K562 (cell line): ENCODE results near the gene GIMAP8. TPM values are rescaled to one million over a fixed set of nuclear protein-coding genes. Genes with fewer than 3 reads are reported as not detected.

Source experiments
- ARID2 ChIP-seq: fragments of 450-650 bp; IDR thresholded peaks from 2 replicates; pipeline ENCODE4 v1.6.1; 2017; ENCODE audit warnings: antibody characterized with exemption, mild to moderate bottlenecking
- CEBPG ChIP-seq, 3 experiments: fragments of 200-800 bp in 1 of 3; sonication (Bioruptor generic) in 1 of 3; sonication (generic) in 1 of 3; formaldehyde crosslinking in 1 of 3; IDR thresholded peaks in 2 of 3; conservative IDR thresholded peaks in 1 of 3; 2 replicates each; pipeline versions ENCODE4 v1.6.1 to v1.8.0; 2016 to 2022; ENCODE audit warnings: missing compliant biosample characterization in 2 of 3, missing genetic modification characterization in 2 of 3, mild to moderate bottlenecking in 1 of 3, missing genetic modification reagents in 1 of 3
- CTCF ChIP-seq, 3 experiments: IDR thresholded peaks in 2 of 3; conservative IDR thresholded peaks in 1 of 3; 2 replicates each; pipeline ENCODE4 v1.5.1; 2011 to 2012; ENCODE audit warnings: low read length in 3 of 3, mild to moderate bottlenecking in 3 of 3, control low read depth in 2 of 3, improper control_type of control experiment in 1 of 3, inconsistent platforms in 1 of 3, low read depth in 1 of 3, mixed read lengths in 1 of 3, moderate library complexity in 1 of 3; ENCODE audit not compliant: insufficient read depth in 2 of 3
- DEAF1 ChIP-seq: fragments of 450-650 bp; formaldehyde crosslinking; IDR thresholded peaks from 2 replicates; pipeline ENCODE4 v1.4.0; 2020; ENCODE audit warnings: mild to moderate bottlenecking, moderate library complexity
- EHMT2 ChIP-seq: fragments of 450-650 bp; IDR thresholded peaks from 2 replicates; pipeline ENCODE4 v1.6.1; 2018; ENCODE audit warnings: antibody characterized with exemption
- FOSL1 ChIP-seq: fragments of 200-800 bp; sonication (Bioruptor generic); conservative IDR thresholded peaks from 2 replicates; pipeline ENCODE4 v1.6.1; 2016; ENCODE audit warnings: missing genetic modification characterization, missing compliant biosample characterization
- JUN ChIP-seq, 2 experiments: sonication (generic) in 1 of 2; formaldehyde crosslinking in 1 of 2; IDR thresholded peaks; 2 replicates each; pipeline versions ENCODE4 v1.6.1 to v1.8.0; 2012 to 2022; ENCODE audit warnings: borderline replicate concordance in 2 of 2, mild to moderate bottlenecking in 2 of 2, improper control_type of control experiment in 1 of 2, low read depth in 1 of 2, low read length in 1 of 2, missing genetic modification reagents in 1 of 2
- KAT2B ChIP-seq: IDR thresholded peaks from one replicate; pipeline ENCODE4 v1.6.1; 2012; ENCODE audit warnings: low read depth, mild to moderate bottlenecking, control low read depth, inconsistent platforms, low read length, moderate library complexity
- LCOR ChIP-seq: sonication (generic); formaldehyde crosslinking; IDR thresholded peaks from 2 replicates; pipeline ENCODE4 v1.8.0; 2022; ENCODE audit warnings: mild to moderate bottlenecking, missing genetic modification reagents
- POLR2A ChIP-seq: fragments of 450-650 bp; conservative IDR thresholded peaks from 2 replicates; pipeline ENCODE4 v1.6.1; 2016
- RBM25 ChIP-seq: fragments of 200-400 bp; formaldehyde crosslinking; IDR thresholded peaks from 2 replicates; pipeline ENCODE4 v1.6.1; 2018; ENCODE audit warnings: low read length, low read depth, moderate library complexity; ENCODE audit not compliant: severe bottlenecking
- SIN3A ChIP-seq, 2 experiments: fragments of 150-350 bp in 1 of 2; IDR thresholded peaks; 2 replicates each; pipeline ENCODE4 v1.6.1; 2011 to 2016; ENCODE audit warnings: borderline replicate concordance in 2 of 2, low read depth in 2 of 2, low read length in 2 of 2, mild to moderate bottlenecking in 2 of 2, moderate library complexity in 2 of 2; ENCODE audit not compliant: control insufficient read depth in 1 of 2
- SMARCA4 ChIP-seq: fragments of 450-650 bp; IDR thresholded peaks from 2 replicates; pipeline ENCODE4 v1.6.1; 2016
- STAT5A ChIP-seq: IDR thresholded peaks from 2 replicates; pipeline ENCODE4 v1.6.1; 2012; ENCODE audit warnings: low read length, inconsistent platforms, borderline replicate concordance
- TAF9B ChIP-seq: fragments of 450-650 bp; IDR thresholded peaks from 2 replicates; pipeline ENCODE4 v1.6.1; 2018; ENCODE audit warnings: mild to moderate bottlenecking; ENCODE audit not compliant: partially characterized antibody
- TOE1 ChIP-seq, 2 experiments: fragments of 450-650 bp in 1 of 2; sonication (generic) in 1 of 2; formaldehyde crosslinking in 1 of 2; IDR thresholded peaks; 2 replicates each; pipeline versions ENCODE4 v1.7.1 to v1.8.0; 2016 to 2022; ENCODE audit warnings: borderline replicate concordance in 2 of 2, mild to moderate bottlenecking in 2 of 2, antibody characterized with exemption in 1 of 2, inconsistent platforms in 1 of 2, low read depth in 1 of 2, missing genetic modification reagents in 1 of 2, moderate library complexity in 1 of 2
- ZSCAN29 ChIP-seq: fragments of 450-650 bp; IDR thresholded peaks from 2 replicates; pipeline ENCODE4 v1.6.1; 2017
- polyA plus RNA-seq, 8 experiments: library from polyadenylated mRNA; depleted of rRNA in 4 of 8; stranded (reverse) in 5 of 8; unstranded in 3 of 8; fragments of >200 nt; fragmentation: Nextera tagmentation in 2 of 8; fragmentation: Illumina TruSeq in 1 of 8; extraction: Ambion mirVana in 2 of 8; extraction: Trizol in 1 of 8; gene quantifications; 2 replicates each; pipeline versions ENCODE4 v1.2.1 to v1.2.3, GENCODE V29; 2011 to 2014; ENCODE audit warnings: inconsistent platforms in 1 of 8, missing spikeins in 1 of 8
- total RNA-seq, 7 experiments: library from RNA; depleted of rRNA in 6 of 7; stranded (reverse); fragments of >200 nt in 6 of 7; fragmentation: Illumina TruSeq in 2 of 7; extraction: Trizol in 2 of 7; gene quantifications; 2 replicates each; pipeline versions ENCODE4 v1.2.1 to v1.2.3, GENCODE V29; 2011 to 2021; ENCODE audit warnings: low replicate concordance in 1 of 7
- TF ChIP-seq, protein P1 (sequence below): sonication (generic); formaldehyde crosslinking; IDR thresholded peaks from 2 replicates; pipeline ENCODE4 v1.8.0; 2023; ENCODE audit warnings: missing genetic modification reagents, mild to moderate bottlenecking, borderline replicate concordance

The GIMAP8 gene
- total and polyA plus RNA-seq, 9 of the 15 experiments (the other 6 are each of a cell fraction or from before 2014, with no cell fraction given) = not detected

DNA sequence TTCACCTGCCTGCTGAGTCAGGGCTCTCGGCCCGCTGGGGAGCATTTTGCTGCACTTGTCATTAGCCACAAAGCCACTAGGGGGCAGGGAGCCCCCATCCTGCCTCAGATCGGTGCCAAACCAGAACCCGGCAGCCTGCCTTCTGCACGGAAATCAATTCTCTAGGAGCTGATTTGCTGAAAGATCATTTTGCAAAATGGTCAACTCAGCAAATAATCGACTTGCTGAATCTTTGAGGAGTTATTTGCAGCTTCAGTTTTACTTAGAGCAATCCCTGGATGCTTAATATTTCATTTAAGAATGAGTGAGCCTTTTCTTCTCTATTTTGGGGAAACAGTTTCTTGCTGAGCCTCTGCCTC, 1.7 kb upstream of the GIMAP8 start (continued):
- TF ChIP-seq CEBPG (CRISPR knock-in tag; IDR thresholded peaks at IDR 0.05) (no peak), CEBPG (tag; conservative IDR thresholded peaks at IDR 0.05 in 1 of 2, IDR thresholded peaks at IDR 0.05 in 1 of 2) (no peak), SMARCA4 (no peak), TOE1 (IDR thresholded peaks at IDR 0.05; ENCODE audit: borderline replicate concordance) (no peak), TOE1 (CRISPR knock-in tag; IDR thresholded peaks at IDR 0.05; ENCODE audit: borderline replicate concordance, low read depth) (no peak), STAT5A (no peak), SIN3A (IDR thresholded peaks at IDR 0.05; ENCODE audit: borderline replicate concordance in 2 of 2, control insufficient read depth in 1 of 2, low read depth in 2 of 2, low read length in 2 of 2) (no peak), FOSL1 (tag) (0 out of 2 replicates have a peak, but pooled peaks have one; percentile 31), KAT2B (no peak), POLR2A (no peak), RBM25 (no peak), CTCF (IDR thresholded peaks at IDR 0.05 in 2 of 3, conservative IDR thresholded peaks at IDR 0.05 in 1 of 3; ENCODE audit: insufficient read depth in 2 of 3, low read depth in 1 of 3, low read length in 3 of 3) (peak; percentile 96 to 100 (median 98)), JUN (IDR thresholded peaks at IDR 0.05; ENCODE audit: borderline replicate concordance, low read depth, low read length) (no peak), JUN (CRISPR knock-in tag; IDR thresholded peaks at IDR 0.05; ENCODE audit: borderline replicate concordance) (no peak), TAF9B (no peak), DEAF1 (peak; percentile 95), ARID2 (peak; percentile 44; the same call in 1 of the 2 replicates), ZSCAN29 (no peak), LCOR (CRISPR knock-in tag) (0 out of 2 replicates have a peak, but pooled peaks have one; percentile 41), EHMT2 (no peak)
- TF ChIP-seq, protein P1, sequence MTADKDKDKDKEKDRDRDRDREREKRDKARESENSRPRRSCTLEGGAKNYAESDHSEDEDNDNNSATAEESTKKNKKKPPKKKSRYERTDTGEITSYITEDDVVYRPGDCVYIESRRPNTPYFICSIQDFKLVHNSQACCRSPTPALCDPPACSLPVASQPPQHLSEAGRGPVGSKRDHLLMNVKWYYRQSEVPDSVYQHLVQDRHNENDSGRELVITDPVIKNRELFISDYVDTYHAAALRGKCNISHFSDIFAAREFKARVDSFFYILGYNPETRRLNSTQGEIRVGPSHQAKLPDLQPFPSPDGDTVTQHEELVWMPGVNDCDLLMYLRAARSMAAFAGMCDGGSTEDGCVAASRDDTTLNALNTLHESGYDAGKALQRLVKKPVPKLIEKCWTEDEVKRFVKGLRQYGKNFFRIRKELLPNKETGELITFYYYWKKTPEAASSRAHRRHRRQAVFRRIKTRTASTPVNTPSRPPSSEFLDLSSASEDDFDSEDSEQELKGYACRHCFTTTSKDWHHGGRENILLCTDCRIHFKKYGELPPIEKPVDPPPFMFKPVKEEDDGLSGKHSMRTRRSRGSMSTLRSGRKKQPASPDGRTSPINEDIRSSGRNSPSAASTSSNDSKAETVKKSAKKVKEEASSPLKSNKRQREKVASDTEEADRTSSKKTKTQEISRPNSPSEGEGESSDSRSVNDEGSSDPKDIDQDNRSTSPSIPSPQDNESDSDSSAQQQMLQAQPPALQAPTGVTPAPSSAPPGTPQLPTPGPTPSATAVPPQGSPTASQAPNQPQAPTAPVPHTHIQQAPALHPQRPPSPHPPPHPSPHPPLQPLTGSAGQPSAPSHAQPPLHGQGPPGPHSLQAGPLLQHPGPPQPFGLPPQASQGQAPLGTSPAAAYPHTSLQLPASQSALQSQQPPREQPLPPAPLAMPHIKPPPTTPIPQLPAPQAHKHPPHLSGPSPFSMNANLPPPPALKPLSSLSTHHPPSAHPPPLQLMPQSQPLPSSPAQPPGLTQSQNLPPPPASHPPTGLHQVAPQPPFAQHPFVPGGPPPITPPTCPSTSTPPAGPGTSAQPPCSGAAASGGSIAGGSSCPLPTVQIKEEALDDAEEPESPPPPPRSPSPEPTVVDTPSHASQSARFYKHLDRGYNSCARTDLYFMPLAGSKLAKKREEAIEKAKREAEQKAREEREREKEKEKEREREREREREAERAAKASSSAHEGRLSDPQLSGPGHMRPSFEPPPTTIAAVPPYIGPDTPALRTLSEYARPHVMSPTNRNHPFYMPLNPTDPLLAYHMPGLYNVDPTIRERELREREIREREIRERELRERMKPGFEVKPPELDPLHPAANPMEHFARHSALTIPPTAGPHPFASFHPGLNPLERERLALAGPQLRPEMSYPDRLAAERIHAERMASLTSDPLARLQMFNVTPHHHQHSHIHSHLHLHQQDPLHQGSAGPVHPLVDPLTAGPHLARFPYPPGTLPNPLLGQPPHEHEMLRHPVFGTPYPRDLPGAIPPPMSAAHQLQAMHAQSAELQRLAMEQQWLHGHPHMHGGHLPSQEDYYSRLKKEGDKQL (CRISPR knock-in tag) = no peak
